Pulmonary artery endothelial cell (primary cell): ENCODE data around the gene NOXO1. TPM values are rescaled to one million over a fixed set of nuclear protein-coding genes. Genes with fewer than 3 reads are reported as not detected.

ENCODE experiments used
- DNase-seq: peaks from one replicate; pipeline ENCODE4 v3.0.0-alpha.2; 2011; ENCODE audit warnings: low read depth, low spot score
- total RNA-seq: library from RNA; depleted of rRNA; stranded (reverse); fragments of >200 nt; gene quantifications from 2 replicates; pipeline ENCODE4 v1.2.3, GENCODE V29; 2014

The NOXO1 gene
- total RNA-seq, 1 donor from 2014 or later = 0.13 TPM

DNA sequence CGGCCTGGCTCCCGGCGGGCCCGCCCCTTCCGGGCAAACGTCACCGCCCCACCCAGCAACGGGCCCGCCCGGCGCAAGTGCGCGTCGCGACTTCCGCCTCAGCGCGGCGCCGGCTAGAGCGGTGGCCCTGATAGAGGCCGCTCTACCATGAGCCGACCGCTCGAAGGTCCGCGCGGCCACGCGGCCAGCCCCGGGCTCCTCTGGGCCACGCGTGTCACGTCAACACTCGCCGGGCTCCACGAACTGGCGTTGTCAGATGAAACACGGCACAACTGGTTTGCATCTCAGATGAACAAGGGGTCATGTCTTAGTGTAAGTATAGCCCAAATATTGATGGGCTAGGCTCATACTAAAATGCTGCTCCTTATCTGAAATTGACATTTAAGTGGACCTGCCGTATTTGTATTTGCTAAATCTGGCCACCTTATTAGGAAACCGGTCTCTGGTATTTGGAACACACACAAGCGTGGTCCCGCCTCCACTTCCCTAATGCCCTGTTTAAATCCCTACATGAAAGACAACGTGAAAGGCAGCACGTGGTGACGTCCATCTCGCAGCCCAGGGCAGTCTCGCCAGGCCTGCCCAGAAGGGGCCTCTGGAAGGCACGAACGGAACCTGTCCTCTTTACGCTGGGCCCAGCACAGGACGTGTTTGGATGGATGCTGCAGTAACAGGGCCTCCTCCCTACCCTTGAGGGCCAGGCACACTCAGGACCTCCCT, 28.7 kb upstream of the NOXO1 start, which contains the start of gene ZNF598:
Gene ZNF598, minus strand, starts transcription at position 31 of the 720 bp plus-strand sequence.
- peak; percentile 48 for DNase-seq

DNA sequence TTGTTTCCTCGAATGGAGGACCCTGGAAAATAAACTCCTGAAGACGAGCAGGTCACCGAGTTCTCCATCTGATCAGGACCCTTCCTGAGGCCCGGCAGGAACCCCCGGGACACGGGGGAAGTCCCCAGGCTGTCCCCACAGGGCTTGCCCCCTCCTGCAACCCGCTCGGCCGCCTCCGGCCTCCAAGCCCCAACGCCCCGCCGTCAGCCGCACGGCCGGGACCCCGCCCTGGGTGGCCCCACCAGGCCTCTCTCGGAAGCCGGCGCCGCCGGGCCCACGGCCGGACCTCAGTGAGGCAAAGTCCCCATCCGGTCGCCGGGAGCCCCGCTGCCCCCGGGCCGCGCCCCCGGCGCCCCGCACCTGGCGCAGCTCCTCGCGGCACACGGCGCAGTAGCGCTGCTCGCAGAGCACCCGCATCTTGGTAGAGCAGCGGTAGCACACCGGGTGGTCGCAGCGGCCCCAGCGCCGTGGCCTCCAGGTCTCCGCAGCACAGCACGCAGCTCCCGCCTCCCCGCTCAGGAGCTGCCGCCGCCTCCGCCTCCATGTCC, 28.0 kb upstream of the NOXO1 start:
- no peak for DNase-seq

DNA sequence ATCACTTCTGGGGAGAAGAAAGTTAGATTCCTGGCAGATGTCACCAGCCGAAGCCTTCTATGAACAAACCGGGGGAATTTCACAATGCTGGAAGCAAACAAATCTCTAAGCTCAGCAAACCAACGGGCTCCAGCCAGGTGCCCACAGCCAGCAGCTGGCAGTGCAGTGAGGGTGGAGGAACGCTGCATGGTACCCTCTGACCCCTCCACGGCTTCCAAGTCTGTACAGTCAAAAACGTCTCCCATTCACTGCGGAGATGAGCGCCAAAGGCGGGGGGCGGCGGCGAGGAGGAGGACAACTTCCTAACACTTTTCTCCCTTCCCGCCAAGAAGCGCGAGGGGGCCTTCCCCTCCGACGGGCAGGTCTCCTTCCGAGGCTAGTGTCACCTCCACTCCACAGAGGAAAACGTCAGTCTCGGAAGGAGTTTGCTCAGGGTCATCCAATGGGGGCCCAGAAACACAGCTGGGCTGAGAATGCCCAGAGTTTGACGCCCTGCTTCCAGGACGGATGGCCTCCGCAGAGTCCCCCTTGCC, 27.4 kb upstream of the NOXO1 start:
- DNase-seq = no peak

DNA sequence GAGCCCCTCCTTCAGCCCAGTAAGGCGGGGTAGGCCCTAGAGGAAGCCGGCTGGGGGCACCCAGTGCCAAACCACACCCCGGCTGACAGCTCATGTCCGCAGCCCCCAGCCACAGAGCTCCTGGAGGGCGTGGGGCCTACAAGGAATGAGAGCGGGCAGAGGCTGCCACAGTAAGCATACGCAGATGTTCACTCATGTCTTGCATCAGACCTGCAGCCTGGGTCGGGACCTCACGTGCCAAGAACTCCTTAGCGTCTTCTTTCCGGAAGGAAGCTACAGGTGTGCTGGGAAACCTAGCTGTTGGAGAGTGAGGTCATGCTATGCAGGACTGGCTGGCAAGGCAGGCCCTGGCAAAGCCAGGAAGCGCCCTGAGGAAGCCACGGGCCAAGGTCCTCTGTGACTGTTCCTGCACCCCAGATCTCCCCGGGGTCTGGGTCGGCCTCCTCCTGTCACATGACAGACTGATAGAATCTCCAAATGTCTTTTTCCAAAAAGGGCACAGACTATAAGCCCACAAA, 26.8 kb upstream of the NOXO1 start:
- no peak for DNase-seq

DNA sequence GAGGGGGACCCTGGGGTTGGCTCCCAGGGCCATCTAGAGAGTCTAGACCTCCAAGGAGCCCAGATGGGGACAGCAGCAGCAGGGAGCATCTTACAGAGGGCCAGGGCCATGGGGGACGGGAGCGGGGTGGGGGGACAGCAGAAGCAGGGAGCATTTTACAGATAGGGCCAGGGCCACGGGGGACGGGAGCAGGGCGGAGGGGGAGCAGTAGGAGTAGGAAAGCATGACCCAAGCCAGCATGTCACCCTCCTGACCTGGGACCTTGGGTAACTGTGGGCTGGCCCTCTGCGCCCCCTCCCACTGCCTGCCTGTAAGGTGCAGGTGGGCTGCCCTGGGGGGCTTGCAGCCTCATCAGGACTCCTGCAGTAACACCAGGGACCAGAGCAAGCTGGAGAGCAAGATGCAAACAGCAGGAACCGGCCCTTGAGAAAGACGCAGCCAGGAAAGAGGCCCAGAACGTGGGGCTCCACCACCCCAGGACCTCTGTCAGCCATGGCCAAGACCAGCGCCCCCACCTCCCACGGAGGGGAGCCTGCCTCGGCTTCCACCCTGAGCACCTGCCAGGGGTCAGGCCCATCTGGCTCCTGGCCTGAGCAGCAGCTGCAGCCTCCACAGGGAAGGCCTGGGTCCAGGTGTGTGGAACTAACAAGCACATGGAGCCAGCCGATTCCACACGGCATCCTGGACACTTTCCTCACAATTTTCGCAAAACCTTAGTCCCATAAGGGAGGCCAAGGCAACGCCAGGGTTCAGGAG, 26.0 kb upstream of the NOXO1 start:
- DNase-seq = no peak

DNA sequence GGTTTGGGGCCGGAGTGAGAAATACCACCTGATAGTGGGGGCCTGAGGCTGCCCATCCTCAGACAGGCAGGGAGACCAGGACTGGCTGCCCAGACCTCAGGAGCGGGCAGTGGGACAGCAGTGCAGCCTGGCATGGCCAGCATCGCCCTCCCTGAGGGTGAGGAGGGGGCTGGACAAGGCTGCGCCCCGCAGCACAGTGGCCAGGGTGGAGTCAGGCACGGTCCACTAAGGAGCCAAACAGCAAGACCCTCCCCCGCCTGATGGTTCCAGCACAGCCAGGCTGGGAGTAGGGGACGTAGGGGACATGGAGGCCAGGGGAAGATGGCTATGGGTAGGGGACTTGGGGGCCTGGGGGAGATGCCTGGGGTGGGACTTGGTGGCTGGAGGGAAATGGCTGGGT, 25.0 kb upstream of the NOXO1 start:
- no peak for DNase-seq

DNA sequence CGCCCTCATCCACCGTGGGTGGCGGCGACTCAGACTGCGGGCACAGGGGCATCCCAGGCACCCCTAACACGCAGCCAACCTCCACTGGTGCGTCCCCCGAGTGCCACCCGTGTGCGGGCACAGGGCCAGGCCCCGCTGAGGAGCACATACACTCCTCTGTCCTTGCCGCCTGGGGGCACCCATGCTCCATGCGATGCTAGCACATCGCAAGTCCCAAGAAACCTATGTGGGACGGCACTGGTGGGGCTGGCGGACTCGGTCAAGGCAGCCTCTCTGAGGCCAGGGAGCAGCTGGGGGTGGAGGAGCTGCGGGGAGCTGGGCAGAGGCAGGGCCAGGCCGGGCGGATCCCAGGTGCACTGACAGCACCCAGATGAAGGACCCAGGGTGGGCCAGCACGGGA, 24.4 kb upstream of the NOXO1 start:
- no peak for DNase-seq

DNA sequence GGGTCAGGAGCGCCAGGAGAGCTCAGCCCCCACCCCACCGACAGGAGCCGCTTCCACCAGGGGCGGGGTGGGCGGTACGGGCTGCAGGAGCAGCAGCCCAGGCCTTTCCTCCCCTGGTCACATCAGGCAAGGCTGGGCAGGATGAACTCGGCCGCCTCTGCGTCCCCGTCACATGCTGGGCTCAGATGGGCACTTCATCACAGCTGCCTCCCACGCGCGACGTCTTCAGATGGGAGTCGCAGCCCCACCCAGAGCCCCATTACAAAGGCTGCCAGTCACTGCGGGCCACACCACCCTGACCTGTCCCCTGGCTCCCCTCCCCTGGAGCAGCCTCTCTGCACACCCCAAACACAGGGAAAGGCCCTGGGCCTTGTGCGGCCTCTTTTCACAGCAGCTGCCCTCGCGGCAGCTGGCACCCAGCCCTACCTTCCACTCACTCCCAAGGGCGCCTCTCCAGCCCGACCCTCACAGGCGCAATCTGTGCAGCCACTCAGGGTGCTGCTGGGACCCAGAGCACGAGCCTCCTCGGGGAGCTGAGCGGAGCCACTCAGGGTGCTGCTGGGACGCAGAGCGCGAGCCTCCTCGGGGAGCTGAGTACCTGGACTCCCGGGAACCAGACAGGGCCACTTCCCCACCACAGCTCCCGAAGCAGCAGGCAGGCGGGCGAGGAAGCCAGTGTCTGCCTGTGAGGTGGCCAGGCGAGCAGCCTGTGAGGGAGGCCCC, 23.7 kb upstream of the NOXO1 start:
- DNase-seq = no peak

DNA sequence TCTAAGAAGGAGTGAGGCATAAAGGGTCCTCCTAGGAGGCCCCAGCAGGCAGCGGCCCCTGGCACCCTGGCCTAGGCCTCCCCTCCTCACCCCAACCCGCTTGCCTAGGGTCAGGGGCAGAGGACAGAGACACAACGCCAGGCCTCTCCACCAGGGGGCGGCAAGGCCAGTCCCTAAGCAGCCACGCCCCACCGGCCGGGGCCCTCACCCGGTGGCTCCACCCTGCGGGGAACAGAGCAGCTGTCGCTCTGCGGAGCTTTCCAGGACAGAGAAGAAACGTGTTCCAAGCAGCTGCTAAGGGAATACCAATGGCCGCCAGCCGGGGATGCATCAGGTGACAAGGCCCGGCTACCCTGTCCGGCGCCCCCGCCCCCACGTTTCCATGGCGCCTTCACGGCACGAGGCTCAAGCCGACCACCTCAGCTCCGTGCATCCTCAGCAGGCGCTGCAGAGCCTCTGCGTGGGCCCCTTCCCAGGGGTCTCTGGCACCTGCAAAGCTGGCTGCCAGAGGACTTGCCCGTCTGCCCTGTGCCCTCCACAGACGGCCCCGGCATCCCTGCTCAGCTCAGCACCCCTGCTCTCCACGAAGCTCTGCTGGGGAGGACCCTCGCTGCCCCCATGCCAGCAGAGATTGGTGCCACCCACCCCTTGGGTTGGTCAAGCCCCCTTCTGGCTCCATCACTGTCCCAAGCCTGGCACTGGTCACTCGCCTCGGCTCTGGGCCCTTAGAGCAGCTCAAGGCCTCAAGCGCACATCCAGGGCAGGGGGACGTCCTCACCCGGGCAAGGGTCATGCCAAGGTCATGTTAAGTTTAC, 22.8 kb upstream of the NOXO1 start:
- DNase-seq = peak; percentile 35

DNA sequence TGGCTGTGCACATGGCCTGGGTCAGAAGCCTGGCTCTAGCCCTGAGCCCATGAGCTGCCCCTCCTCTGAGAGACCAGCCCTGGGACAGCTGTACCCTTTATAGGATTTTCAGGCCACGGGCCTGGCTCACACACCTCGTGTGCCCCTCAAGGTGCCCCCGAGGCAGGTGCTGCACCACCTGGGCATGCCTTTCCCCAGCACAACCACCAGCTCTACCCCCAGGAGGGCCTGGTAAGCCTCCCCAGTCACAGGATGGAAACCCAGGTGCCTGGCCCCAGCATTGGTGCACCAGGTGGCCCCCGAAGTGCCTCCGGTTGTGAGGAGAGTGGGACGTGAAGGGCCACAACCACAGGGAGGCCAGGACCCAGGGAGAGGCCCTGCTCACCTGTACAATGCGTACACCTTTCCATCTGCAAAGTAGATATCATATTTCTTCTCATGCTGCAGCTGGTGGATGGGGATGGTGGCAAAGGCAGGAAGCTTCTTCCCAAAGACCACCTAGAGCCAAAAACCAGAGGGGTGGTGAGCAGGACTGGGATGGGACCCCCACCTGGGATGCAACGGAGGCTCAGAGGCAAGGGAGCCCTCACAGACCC, 22.1 kb upstream of the NOXO1 start:
- DNase-seq = no peak

DNA sequence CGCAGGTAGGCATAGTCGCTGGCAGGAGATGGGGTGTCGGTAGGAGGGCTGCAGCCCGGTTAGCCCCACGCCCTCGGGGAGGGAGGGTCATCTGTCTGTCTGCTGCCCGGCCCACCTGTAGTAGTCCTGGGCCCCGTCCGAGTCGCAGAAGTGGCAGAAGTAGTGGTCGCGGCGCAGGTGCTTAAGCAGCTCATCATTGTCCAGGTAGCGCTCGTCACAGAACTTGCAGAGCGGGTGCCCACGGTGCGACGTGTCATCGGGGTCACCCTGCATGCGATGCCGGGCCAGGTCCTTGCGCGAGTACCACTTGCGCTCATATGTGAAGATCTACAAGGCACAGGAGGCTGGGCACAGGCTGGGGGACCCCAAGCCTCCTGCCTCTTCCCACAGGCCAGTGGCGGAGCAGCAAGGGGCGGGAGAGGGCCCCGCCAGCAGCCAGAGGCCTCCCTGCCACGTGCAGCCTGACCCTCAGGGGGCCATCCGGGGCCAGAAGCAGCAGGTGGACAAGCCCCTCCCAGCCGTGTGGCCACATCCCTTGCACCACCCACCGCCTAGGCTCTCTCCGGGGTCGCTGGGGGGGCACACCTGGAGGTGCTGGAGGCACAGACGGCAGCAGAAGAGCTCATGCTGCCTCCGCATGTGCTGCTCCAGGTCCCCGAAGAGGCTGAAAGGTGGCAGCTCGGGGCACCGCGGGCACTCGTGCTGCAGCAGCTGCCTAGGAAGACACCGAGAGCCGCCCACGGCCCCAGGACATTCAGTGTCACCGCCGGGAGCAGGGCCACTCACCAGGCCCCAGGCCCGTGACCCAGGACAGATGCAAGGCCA, 21.3 kb upstream of the NOXO1 start:
- DNase-seq = no peak

DNA sequence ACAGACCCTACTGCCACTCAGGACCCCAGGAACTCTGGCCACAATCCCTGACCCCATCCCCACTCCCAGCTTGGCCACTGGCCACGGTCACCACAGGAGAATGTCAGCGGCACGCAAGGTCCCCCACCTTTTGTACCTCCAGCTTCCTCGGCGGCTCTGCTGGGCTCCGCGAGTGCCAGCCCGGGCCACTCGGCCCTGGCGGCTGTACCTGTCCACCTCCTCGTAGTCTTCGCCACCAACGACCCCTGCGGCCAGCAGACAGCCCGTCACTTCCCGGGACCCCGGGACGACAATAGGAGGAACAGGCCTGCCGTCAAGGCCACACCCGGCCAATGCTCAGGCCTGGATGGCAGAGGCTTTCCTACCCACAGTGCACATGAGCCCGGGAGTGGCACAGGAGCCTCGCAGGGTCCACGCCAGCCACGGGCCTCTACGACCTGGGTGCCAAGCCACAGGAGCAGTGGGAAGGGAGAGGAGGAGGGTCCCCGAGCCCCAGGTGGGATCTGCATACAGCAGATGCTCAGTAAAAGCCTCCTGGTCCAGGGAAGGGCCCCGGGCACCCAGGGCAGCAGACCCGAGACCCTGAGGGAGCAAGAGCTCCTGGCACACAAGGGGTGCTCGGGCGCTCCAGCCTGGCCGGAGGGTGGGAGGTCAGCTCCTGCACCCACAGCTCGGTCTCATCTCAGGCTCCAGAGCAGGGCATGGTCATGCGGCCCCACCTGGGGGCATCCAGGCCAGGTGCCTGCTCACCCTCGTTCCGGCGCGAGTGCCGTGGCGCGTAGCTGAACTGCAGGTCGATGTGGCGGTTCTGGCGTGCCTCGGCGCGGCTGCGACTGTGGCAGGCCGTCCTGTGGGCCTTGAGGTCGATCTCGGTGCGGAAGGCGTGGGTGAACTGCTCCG, 20.4 kb upstream of the NOXO1 start:
- DNase-seq = no peak

DNA sequence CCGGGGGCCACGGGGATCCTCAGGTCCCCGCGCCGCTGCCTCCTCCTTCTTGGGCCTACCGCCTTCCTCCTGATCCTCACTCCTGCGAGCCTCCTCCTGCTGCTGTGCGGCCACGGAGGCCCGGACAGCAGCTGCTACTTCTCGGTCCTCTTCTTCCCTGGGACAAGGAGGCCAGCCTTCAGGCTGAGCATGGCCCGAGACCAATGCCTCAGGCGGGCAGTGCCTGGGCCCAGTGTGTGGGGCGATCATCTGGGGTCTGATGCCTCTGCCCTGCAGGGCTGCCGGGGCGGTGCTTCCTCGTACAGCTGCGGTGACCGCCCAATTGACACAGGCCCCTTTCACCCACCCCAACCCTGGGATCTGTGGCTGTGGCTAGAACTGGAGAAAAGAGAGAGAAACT, 19.8 kb upstream of the NOXO1 start:
- no peak for DNase-seq

DNA sequence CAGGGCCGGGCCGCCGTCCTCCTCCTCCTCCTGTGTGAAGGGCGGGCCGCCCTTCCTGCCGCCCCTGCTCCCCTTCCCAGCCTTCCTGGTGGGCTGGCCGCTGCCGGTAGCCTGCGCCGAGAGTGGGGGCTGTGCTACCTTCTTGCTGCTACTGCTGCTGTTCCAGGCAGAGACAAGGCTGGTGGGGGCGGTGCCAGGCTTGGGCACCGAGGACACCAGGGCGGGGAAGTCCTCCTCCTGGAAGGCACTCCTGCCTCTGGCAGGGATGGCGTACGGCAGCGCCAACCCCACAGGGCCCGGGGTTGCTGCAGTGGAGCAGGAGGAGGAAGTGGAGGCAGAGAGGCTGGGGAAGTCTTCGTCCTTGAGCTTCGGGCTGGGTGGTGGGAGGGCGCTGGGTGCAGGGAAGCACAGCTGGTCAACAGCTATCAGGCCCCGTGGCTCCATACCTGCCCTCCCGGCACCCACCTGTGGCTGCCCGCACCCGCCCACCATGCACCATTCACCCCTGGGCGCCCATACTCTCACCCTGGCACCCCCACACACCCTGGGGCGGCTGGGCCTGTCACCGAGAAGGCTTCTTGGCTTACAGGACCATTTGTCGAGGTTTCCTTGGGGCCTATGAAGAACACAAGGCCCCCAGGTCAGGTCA, 18.7 kb upstream of the NOXO1 start:
- no peak for DNase-seq

DNA sequence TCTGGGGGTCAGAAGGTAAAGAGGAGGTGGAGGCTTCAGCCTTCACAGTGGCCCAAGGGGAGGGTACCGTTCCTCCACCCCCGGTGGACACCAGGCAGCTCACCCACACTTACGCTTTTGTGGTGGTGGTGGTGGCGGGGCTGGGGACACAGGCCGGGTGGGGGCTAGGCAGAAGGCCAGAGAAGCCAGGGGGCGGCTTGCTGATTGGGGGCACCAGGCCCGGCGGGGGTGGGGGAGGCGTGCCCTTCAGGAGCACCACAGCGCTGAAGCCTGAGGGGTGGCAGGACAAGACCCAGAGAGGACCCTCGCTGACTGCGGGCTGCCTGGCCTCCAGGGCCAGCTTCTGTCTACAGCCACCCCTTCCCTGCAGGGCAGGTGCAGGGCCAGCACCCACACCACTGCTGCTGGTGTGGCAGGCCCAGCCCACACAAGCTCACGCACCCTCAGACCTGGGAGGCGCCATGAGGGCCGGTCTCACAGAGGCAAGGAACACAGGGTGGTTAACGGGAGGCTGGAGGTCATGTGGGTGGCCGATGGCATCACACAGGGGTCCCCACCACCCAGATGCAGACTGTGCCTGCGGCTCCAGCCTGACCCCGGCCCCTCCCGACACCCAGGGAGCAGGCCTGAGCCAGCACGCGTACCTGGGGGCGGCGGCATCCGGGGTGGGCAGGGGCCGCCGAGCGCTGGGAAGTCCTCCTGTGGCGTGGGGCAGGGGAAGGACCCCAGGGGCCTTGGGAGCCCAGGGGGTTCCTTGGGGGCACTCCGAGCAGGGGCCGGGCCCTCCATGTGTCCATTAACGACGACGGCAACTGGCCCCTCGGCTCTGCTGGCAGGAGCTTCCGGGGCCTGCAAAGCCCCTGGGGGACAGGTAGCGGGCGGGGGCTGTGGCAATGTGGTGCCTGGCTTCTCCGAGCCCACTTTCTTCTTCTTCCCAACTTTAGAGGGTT, 17.9 kb upstream of the NOXO1 start:
- DNase-seq = no peak

DNA sequence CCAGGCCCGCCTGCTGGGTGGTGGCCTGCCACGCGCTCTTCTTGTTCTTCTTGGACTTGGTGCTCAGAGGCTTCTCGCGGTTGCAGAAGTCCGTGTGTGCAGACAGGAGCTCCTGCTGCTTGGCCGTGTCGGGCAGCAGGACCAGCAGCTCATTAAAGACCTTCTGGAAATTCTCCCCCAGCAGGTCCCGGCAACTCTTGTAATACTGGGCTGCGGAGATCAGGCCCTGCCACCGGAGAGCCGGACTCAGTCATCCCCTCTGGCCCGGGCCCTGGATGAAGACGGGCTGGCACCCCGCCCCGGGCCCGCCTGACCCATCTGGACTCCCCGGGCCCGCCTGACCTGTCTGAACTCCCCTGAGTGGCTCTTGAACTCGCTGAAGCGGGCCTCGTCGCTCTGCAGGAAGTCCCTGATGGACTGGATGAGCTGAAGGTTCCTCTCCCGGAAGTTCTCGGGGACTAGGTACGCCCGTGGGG, 17.1 kb upstream of the NOXO1 start:
- DNase-seq = no peak
